ENCODE data around the gene ABCA4.

The ABCA4 gene

DNA sequence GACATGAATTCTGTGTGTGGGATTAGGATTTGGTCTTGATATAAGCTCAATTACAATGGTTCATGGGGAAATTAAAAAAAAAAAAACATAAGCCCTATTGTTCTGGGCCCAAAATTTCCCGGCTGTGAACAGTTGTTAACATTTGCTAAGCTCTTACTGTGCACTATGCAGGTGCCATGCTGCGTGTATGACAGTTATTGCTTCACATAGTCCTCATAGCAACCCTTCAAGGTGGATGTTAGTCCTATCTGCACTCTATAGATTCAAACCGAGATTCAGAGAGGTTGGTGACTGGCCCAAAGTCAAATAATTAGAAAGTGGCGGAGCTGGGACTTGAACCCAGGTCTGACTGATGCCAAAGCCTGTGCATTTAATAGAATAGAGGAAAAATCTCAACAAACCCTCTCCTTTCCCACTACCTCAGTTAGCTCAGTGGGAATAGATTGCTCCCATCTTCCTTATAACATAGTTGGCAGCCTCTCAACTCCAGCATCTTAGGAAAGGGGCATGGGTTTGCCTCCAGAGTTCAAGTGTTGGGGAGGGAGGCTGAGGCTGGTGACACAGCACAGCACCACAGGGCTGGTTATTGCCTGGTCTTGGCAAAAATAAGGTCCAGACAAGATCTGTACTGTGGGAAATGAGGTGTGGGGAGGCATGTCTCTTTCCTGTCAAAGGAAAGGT, 156.7 kb downstream of the ABCA4 start:
- Histone ChIP-seq H3K4me1 (ENCODE audit: insufficient read depth, poor library complexity, severe bottlenecking) (peaks cover 33% of the 10 kb centered on the region), H3K36me3 (ENCODE audit: low read depth) (no peaks in the 10 kb centered on the region), H3K27ac (ENCODE audit: poor library complexity, severe bottlenecking) (peak overlapping the region; percentile 58), H3K9me3 (ENCODE audit: severe bottlenecking) (no peaks in the 10 kb centered on the region), H3K27me3 (ENCODE audit: insufficient read depth, poor library complexity, severe bottlenecking) (no peaks in the 10 kb centered on the region), H3K4me3 (ENCODE audit: severe bottlenecking) (no peak overlapping the region)
- no peak for ATAC-seq (ENCODE audit: low read depth)
- TF ChIP-seq, protein P1, sequence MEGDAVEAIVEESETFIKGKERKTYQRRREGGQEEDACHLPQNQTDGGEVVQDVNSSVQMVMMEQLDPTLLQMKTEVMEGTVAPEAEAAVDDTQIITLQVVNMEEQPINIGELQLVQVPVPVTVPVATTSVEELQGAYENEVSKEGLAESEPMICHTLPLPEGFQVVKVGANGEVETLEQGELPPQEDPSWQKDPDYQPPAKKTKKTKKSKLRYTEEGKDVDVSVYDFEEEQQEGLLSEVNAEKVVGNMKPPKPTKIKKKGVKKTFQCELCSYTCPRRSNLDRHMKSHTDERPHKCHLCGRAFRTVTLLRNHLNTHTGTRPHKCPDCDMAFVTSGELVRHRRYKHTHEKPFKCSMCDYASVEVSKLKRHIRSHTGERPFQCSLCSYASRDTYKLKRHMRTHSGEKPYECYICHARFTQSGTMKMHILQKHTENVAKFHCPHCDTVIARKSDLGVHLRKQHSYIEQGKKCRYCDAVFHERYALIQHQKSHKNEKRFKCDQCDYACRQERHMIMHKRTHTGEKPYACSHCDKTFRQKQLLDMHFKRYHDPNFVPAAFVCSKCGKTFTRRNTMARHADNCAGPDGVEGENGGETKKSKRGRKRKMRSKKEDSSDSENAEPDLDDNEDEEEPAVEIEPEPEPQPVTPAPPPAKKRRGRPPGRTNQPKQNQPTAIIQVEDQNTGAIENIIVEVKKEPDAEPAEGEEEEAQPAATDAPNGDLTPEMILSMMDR (IDR thresholded peaks at IDR 0.05; ENCODE audit: poor library complexity, severe bottlenecking): no peak
- no peak for DNase-seq (ENCODE audit: low spot score)

DNA sequence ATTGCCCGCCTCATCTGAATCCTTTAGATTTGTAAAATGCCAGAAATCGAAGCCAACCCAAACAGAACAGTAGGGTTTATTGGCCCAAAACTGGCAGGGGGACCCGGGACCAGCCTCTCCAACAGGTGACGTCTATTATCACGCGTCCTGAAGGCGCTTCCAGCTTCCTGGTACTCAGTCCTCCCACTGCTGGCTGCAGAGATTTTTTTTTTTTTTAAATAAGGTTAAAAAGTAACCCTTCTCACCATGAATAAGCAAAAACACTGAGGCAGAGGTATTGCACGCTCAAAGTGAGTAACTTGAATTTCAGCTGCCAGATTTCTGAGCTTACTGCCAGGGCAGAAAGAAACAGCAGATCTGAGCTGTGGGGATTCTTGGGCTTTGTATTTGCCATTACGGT, 157.4 kb downstream of the ABCA4 start:
- ATAC-seq (ENCODE audit: low read depth) (no peak), DNase-seq (ENCODE audit: low spot score) (no peak)
- TF ChIP-seq, protein P1 (IDR thresholded peaks at IDR 0.05; ENCODE audit: poor library complexity, severe bottlenecking): no peak
- no peaks in the 10 kb centered on the region for H3K27me3 ChIP-seq (ENCODE audit: insufficient read depth, poor library complexity, severe bottlenecking)
- H3K27ac ChIP-seq (ENCODE audit: poor library complexity, severe bottlenecking): peak overlapping the region; percentile 58
- H3K36me3 ChIP-seq (ENCODE audit: low read depth): no peaks in the 10 kb centered on the region
- peaks cover 33% of the 10 kb centered on the region for H3K4me1 ChIP-seq (ENCODE audit: insufficient read depth, poor library complexity, severe bottlenecking)
- no peak overlapping the region for H3K4me3 ChIP-seq (ENCODE audit: severe bottlenecking)
- no peaks in the 10 kb centered on the region for H3K9me3 ChIP-seq (ENCODE audit: severe bottlenecking)

DNA sequence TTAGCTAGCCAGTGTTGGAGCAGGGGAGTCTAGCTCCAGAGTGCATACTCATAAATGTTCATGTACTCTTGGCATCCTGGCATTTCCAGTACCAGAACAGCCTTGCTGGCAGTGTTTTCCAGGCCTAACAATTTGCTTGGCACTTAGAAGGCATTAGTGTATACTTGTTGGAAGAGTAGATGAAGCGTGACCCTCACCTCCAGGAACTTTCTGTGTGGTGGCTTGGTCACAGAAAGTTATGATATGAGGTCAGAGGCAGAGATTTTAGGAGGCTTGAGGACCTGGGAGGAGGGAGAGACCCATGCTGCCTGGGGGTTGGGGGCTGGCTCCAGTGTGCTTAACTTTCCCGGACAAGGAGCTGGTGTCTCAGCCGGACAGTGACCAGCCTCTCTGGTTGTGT, 159.0 kb downstream of the ABCA4 start:
- TF ChIP-seq, protein P1 (IDR thresholded peaks at IDR 0.05; ENCODE audit: poor library complexity, severe bottlenecking): no peak
- H3K36me3 ChIP-seq (ENCODE audit: low read depth): no peaks in the 10 kb centered on the region
- no peak for DNase-seq (ENCODE audit: low spot score)
- ATAC-seq (ENCODE audit: low read depth): no peak
- peaks cover 33% of the 10 kb centered on the region for H3K4me1 ChIP-seq (ENCODE audit: insufficient read depth, poor library complexity, severe bottlenecking)
- H3K27me3 ChIP-seq (ENCODE audit: insufficient read depth, poor library complexity, severe bottlenecking): no peaks in the 10 kb centered on the region
- H3K27ac ChIP-seq (ENCODE audit: poor library complexity, severe bottlenecking): peak overlapping the region; percentile 70
- no peak overlapping the region for H3K4me3 ChIP-seq (ENCODE audit: severe bottlenecking)
- no peaks in the 10 kb centered on the region for H3K9me3 ChIP-seq (ENCODE audit: severe bottlenecking)

DNA sequence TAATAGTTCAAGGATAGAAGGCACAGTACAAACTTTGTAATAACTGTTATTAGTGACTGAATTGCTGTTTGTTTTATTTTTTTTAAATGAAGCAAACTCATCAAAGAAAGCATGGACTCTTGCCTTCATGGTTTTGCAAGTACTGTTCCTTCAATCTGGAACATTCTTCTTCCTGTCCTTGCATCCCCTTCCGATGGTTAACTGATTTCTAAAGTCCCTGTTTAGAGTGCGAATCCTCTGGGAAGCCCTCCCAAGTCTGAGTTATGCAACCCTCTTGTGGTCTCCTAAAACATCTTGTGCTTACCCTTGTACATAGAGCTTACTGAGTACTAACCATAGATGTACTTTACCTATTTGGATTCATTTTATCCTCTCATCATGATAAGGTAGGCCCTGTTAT, 159.5 kb downstream of the ABCA4 start:
- Histone ChIP-seq H3K9me3 (ENCODE audit: severe bottlenecking) (no peaks in the 10 kb centered on the region), H3K27ac (ENCODE audit: poor library complexity, severe bottlenecking) (peak overlapping the region; percentile 70), H3K27me3 (ENCODE audit: insufficient read depth, poor library complexity, severe bottlenecking) (no peaks in the 10 kb centered on the region), H3K4me3 (ENCODE audit: severe bottlenecking) (no peak overlapping the region), H3K4me1 (ENCODE audit: insufficient read depth, poor library complexity, severe bottlenecking) (peaks cover 33% of the 10 kb centered on the region), H3K36me3 (ENCODE audit: low read depth) (no peaks in the 10 kb centered on the region)
- TF ChIP-seq, protein P1 (IDR thresholded peaks at IDR 0.05; ENCODE audit: poor library complexity, severe bottlenecking): no peak
- DNase-seq (ENCODE audit: low spot score): no peak
- ATAC-seq (ENCODE audit: low read depth): no peak

DNA sequence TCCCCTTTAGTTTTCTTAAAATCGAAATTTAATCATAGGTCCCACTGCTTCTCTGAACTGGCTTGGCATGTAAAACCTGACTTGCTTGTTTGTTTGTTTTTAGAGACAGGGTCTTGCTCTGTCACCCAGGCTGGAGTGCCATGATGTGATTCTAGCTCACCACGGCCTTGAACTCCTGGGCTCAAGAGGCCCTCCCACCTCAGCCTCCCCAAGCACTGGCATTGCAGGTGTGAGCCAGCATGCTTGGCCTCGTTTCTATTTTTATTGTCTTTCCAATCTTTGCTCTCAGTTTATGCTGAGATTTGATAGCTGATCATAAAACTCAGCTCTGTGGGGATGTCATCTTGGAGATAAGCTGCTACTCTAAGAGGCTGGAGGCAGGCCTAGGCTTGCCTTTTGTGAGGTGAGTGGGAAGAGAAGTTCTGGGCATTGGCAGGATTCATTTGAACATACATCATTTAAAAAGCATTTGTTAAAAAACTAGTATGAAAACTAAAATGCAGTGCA, 160.3 kb downstream of the ABCA4 start:
- ATAC-seq (ENCODE audit: low read depth) (peak; percentile 68), DNase-seq (ENCODE audit: low spot score) (no peak)
- Histone ChIP-seq H3K27ac (ENCODE audit: poor library complexity, severe bottlenecking) (peak overlapping the region; percentile 70), H3K4me1 (ENCODE audit: insufficient read depth, poor library complexity, severe bottlenecking) (peaks cover 29% of the 10 kb centered on the region), H3K27me3 (ENCODE audit: insufficient read depth, poor library complexity, severe bottlenecking) (no peaks in the 10 kb centered on the region), H3K36me3 (ENCODE audit: low read depth) (no peaks in the 10 kb centered on the region), H3K9me3 (ENCODE audit: severe bottlenecking) (peaks cover 4% of the 10 kb centered on the region), H3K4me3 (ENCODE audit: severe bottlenecking) (no peak overlapping the region)
- TF ChIP-seq, protein P1 (IDR thresholded peaks at IDR 0.05; ENCODE audit: poor library complexity, severe bottlenecking): no peak
